Lower leg skin (tissue), 4 donors: ENCODE measurements around the gene USP11. TPM values are rescaled to one million over a fixed set of nuclear protein-coding genes. Genes with fewer than 3 reads are reported as not detected.
A peak's percentile ranks its signal among the peaks of the same experiment; 100 is the strongest.

ENCODE experiments used
- DNase-seq, 2 donors: peaks; one replicate each; pipeline ENCODE4 v3.0.0-alpha.2; 2019; ENCODE audit warnings: low spot score in 2 of 2
- H3K4me3 ChIP-seq: fragments of 200-600 bp; sonication (generic); 2 replicates; pipeline ENCODE4 v1.5.1; 2017; ENCODE audit warnings: mild to moderate bottlenecking, low read depth; ENCODE audit not compliant: poor library complexity, severe bottlenecking
- POLR2A ChIP-seq, 2 donors: fragments of 450-650 bp; IDR thresholded peaks; one replicate each; pipeline ENCODE4 v1.6.1; 2016 to 2017; ENCODE audit warnings: antibody characterized with exemption in 2 of 2, mild to moderate bottlenecking in 1 of 2, moderate library complexity in 1 of 2
- WGBS, 2 donors: methylation state at CpG; one replicate each; pipeline ENCODE4 v1.1.5; 2018; 5-methylcytosine and 5-hydroxymethylcytosine counted together
- intact Hi-C: fragments of 100-400 bp; cut with DNase I; formaldehyde crosslinking; loops from one replicate; pipeline ENCODE4 v1.15.0; 2023; ENCODE audit warnings: low total_unique reads
- total RNA-seq, 4 donors: library from RNA; depleted of rRNA; stranded (reverse); fragments of >200 nt; gene quantifications; one replicate each; pipeline ENCODE4 v1.1.0, GENCODE V29; 2016
- TF ChIP-seq, protein P1 (sequence below), 3 donors: fragments of 450-650 bp; IDR thresholded peaks; one replicate each; pipeline ENCODE4 v1.5.1; 2016; ENCODE audit warnings: antibody characterized with exemption in 3 of 3, mild to moderate bottlenecking in 3 of 3, moderate library complexity in 2 of 3

Gene USP11
- total RNA-seq, 4 donors from 2014 or later, result 12.8 to 24.9 (median 18.7) TPM

DNA sequence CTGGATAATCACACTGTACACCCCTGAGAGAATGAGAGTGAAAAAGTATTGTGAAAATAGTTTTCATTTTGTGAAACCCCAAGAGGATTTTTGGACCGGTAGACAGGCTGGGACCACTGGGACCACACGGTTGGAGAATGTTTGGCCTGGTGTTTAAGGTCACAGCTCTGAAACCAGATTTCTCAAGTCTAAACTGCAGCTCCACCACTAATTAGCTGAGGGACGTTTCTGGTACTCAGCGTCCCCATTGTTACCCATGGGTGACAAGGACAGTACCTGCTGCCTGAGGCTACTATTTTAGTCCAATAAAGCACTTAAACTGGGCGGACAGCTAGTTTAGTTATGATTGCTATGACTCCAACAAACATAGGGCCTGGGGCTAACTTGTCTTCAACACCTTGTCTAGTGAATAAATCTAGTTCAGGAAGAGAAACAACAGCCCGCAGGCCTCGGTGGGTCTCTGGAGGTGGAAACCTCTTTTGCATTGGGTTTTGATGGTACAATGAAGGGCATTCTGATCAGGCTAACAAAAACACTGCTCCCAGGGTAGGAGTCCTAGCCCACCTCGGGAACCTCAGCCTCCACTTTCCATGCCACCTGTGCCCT, 509 bp upstream of the USP11 start:
- H3K4me3 ChIP-seq, result no peak overlapping the region
- no peak for DNase-seq
- intact Hi-C loops, result no loop called here
- no peak for TF ChIP-seq POLR2A (IDR thresholded peaks at IDR 0.05)
- TF ChIP-seq, protein P1, sequence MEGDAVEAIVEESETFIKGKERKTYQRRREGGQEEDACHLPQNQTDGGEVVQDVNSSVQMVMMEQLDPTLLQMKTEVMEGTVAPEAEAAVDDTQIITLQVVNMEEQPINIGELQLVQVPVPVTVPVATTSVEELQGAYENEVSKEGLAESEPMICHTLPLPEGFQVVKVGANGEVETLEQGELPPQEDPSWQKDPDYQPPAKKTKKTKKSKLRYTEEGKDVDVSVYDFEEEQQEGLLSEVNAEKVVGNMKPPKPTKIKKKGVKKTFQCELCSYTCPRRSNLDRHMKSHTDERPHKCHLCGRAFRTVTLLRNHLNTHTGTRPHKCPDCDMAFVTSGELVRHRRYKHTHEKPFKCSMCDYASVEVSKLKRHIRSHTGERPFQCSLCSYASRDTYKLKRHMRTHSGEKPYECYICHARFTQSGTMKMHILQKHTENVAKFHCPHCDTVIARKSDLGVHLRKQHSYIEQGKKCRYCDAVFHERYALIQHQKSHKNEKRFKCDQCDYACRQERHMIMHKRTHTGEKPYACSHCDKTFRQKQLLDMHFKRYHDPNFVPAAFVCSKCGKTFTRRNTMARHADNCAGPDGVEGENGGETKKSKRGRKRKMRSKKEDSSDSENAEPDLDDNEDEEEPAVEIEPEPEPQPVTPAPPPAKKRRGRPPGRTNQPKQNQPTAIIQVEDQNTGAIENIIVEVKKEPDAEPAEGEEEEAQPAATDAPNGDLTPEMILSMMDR (IDR thresholded peaks at IDR 0.05), result no peak
- WGBS, 2 donors, result 53 to 67% methylated on average over 6 to 8 of the region's 8 CpGs

DNA sequence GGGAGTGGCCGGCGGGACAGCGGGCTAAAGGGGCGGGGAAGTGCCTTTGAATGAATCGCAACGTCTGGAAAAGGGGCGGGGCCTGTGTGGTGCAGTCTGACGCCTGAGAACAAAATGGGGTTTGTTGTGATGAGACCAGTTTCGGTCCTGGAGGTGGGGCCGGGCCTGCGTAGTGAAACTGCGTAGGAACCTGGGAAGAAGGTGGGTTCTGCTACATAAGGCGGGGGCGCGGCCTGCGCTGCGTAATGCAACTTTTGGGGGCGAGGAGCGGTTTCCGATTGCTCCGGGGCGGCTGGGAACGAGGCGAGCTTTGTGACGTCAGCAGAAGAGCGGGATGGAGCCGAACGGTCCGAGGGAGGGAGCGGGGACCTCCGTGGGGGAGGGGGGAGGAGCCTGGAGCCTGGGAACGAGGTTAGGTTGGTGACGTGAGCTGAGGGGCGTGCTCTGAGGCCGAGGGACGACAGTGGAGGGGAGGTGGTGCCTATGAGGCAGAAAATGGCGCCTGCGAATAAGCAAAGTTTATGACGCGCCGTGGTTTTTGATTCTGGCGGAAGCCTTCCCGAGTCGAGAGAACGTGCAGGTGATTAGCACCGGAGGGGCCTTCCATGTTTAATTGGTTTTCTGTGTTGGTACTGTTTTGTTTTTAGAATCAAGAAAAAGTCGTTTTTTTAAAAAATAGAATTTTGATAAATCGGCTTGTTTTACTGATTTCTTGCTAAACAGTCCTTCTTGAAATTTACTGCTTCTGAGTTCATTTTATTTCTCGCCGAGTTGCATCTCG, 714 bp downstream of the USP11 start:
- intact Hi-C loops, result no loop called here
- TF ChIP-seq, protein P1 (IDR thresholded peaks at IDR 0.05), result no peak
- no peak for TF ChIP-seq POLR2A (IDR thresholded peaks at IDR 0.05)
- no peak overlapping the region for H3K4me3 ChIP-seq
- 1 to 18% methylated on average over 41 to 51 of the region's 51 CpGs for WGBS, 2 donors
- DNase-seq, result peak; percentile 93 to 98

DNA sequence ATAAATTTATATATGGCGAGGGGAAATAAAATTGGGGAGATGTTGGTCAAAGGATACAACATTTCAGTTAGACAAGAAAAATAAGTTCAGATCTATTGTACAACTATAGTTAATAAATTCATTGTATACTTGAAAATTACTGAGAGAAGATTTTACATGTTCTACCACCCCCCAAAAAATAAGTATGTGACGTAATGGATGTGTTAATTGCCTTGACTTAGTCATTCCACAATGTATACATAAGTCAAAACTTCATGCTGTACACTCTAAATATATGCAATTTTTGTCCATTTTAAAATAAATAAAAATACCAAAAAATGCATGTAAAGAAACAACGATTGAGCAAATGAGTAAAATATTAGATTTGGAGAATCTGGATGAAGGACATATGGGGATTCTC, 1.8 kb downstream of the USP11 start:
- intact Hi-C loops, result no loop called here
- no peak for DNase-seq
- H3K4me3 ChIP-seq, result no peak overlapping the region
- TF ChIP-seq, protein P1 (IDR thresholded peaks at IDR 0.05), result no peak
- TF ChIP-seq POLR2A (IDR thresholded peaks at IDR 0.05), result no peak
- 42 to 56% methylated on average over 3 of the region's 3 CpGs for WGBS, 2 donors

DNA sequence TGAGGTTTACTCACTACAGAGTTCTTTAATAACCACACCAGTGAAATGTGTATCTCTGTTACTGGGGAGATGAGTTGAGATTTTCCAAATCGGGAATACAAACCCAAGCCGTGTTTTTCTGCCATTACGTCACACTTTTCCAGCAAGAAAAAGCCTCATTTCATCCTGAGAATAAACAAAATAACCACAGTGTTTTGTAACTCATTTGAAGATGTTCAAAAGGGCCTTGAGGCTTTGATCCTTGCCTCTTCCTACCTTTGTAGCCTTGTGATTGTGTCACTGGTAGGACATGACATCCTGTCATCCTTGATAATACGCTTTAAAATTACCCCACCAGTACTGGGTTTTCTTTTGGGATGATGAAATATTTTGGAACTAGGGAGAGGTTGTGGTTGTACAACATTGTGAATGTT, 2.9 kb downstream of the USP11 start:
- intact Hi-C loops, result no loop called here
- TF ChIP-seq POLR2A (IDR thresholded peaks at IDR 0.05), result no peak
- TF ChIP-seq, protein P1 (IDR thresholded peaks at IDR 0.05), result no peak
- DNase-seq, result no peak
- no peak overlapping the region for H3K4me3 ChIP-seq
- 54 to 73% methylated on average over 4 of the region's 4 CpGs for WGBS, 2 donors

DNA sequence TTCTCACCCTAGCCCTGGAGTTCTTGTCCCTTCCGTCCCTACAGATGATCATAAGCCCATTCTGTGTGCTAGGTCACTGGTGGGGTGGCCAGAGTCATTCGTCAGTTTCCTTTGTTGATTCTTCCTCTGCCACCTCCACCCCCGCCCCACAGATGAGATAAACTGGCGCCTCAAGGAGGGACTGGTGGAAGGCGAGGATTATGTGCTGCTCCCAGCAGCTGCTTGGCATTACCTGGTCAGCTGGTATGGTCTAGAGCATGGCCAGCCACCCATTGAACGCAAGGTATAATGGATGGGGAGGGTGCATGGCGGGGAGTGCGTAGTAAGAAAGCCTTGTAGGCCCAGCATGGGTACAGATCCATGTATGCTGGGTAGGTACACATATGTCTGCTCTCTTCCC, 6.4 kb downstream of the USP11 start:
- 79 to 93% methylated on average over 5 to 8 of the region's 8 CpGs for WGBS, 2 donors
- intact Hi-C loops, result no loop called here
- H3K4me3 ChIP-seq, result no peak overlapping the region
- peak in 1 of 2 donors; percentile 64 for DNase-seq
- TF ChIP-seq POLR2A (IDR thresholded peaks at IDR 0.05), result no peak
- TF ChIP-seq, protein P1 (IDR thresholded peaks at IDR 0.05), result no peak
